Kidney (tissue), 14 donors: ENCODE results near the gene ATP7B. TPM values are rescaled to one million over a fixed set of nuclear protein-coding genes. Genes with fewer than 3 reads are reported as not detected.

Experiments
- DNase-seq, 5 donors: peaks; one replicate each; pipeline ENCODE4 v3.0.0-alpha.2; 2013 to 2020
- FAIRE-seq: peaks from 2 replicates; lab custom pipeline; 2012; peaks lifted over from hg19 to GRCh38; lab: Jason Lieb, UNC
- H3K27ac ChIP-seq, 2 donors: one replicate each; pipeline ENCODE4 v1.7.0; 2013; ENCODE audit warnings: low read depth in 2 of 2, low read length in 2 of 2, inconsistent platforms in 1 of 2
- H3K27me3 ChIP-seq: one replicate; pipeline ENCODE4 v1.7.1; 2013; ENCODE audit warnings: low read length, inconsistent platforms; ENCODE audit not compliant: control insufficient read depth, insufficient read depth
- H3K36me3 ChIP-seq, 3 donors: one replicate each; pipeline versions ENCODE4 v1.7.0 to v1.7.1; 2013; ENCODE audit warnings: low read length in 3 of 3, control low read depth in 1 of 3, inconsistent platforms in 1 of 3; ENCODE audit not compliant: insufficient read depth in 3 of 3, control insufficient read depth in 2 of 3
- H3K4me1 ChIP-seq, 3 donors: one replicate each; pipeline versions ENCODE4 v1.7.0 to v1.7.1; 2013; ENCODE audit warnings: low read length in 3 of 3, inconsistent platforms in 1 of 3, low read depth in 1 of 3; ENCODE audit not compliant: control insufficient read depth in 2 of 3, insufficient read depth in 2 of 3
- H3K4me3 ChIP-seq, 3 donors: one replicate each; pipeline versions ENCODE4 v1.7.0 to v1.8.1; 2013; ENCODE audit warnings: low read length in 3 of 3, control low read depth in 1 of 3, inconsistent platforms in 1 of 3
- H3K9ac ChIP-seq, 3 donors: one replicate each; pipeline versions ENCODE4 v1.7.0 to v1.7.1; 2013; ENCODE audit warnings: low read length in 3 of 3, control low read depth in 1 of 3, inconsistent platforms in 1 of 3
- H3K9me3 ChIP-seq, 3 donors: one replicate each; pipeline versions ENCODE4 v1.7.0 to v1.7.1; 2013; ENCODE audit warnings: low read length in 3 of 3, control low read depth in 1 of 3, inconsistent platforms in 1 of 3; ENCODE audit not compliant: control insufficient read depth in 2 of 3, insufficient read depth in 1 of 3
- CTCF ChIP-seq: IDR thresholded peaks from 3 replicates; pipeline ENCODE4 v1.5.1; 2012; ENCODE audit warnings: mild to moderate bottlenecking, moderate library complexity, borderline replicate concordance; ENCODE audit not compliant: insufficient read depth; ENCODE audit errors: extremely low read depth
- intact Hi-C: fragments of 100-400 bp; cut with DNase I; formaldehyde crosslinking; loops from one replicate; pipeline ENCODE4 v1.11.1; 2022
- polyA plus RNA-seq: library from polyadenylated mRNA; stranded (reverse); fragments of 350-450 nt; fragmentation: Illumina TruSeq; extraction: RNeasy Lipid Tissue Mini Kit (QIAGEN cat#74804); gene quantifications from one replicate; pipeline ENCODE4 v1.2.3, GENCODE V29; 2014; ENCODE audit warnings: low read depth, low replicate concordance; ENCODE audit not compliant: insufficient read depth
- total RNA-seq: library from RNA; stranded (reverse); fragmentation: NEBNext Ultra II Directional; extraction: Animal tissue kit (Norgen Biotek cat#: 25700); gene quantifications from one replicate; pipeline ENCODE4 v1.2.1, GENCODE V29; 2021
- donor health status: control.
- donor health status: control.
- donor health status: control.
- donor health status: control.
- donor health status: control.
- donor health status: DM: yes; HTN: yes; CAD: no.
- donor health status: Normal renal cell carcinoma (clear cell type).

The ATP7B gene
- total and polyA plus RNA-seq, 2 donors from 2014 or later = 2.0 to 5.7 TPM

- DNase-seq (peak in 4 of 5 donors; percentile 36 to 64 (median 50)), FAIRE-seq (no peak)
- Histone ChIP-seq H3K9me3 (no peaks in the 10 kb centered on the region), H3K27me3 (no peaks in the 10 kb centered on the region), H3K36me3 (no peaks in the 10 kb centered on the region), H3K27ac (peak overlapping the region in 1 of 2 donors; percentile 48), H3K4me3 (peak overlapping the region in 2 of 3 donors; percentile 4 to 46), H3K9ac (no peak overlapping the region), H3K4me1 (peaks cover 0 to 27% (median 25%) of the 10 kb centered on the region in 3 donors)
- TF ChIP-seq CTCF = no peak
- intact Hi-C loops = loop anchor here (10.0 kb wide), 1 partner anchor 125 kb away; the partner anchor contains the start of gene NEK5
These were observed 11.7 kb downstream of the ATP7B start for GRCh38 chr13:51999510-51999911.

GRCh38 chr13:51998723-51999509 lies 12.3 kb downstream of the ATP7B start:
- no peak for TF ChIP-seq CTCF
- FAIRE-seq (no peak), DNase-seq (peak in 3 of 5 donors; percentile 33 to 58 (median 35))
- Histone ChIP-seq H3K27ac (peak overlapping the region; percentile 48 to 58), H3K4me1 (peaks cover 0 to 27% (median 23%) of the 10 kb centered on the region in 3 donors), H3K9me3 (no peaks in the 10 kb centered on the region), H3K4me3 (peak overlapping the region in 1 of 3 donors; percentile 46), H3K9ac (no peak overlapping the region), H3K27me3 (no peaks in the 10 kb centered on the region), H3K36me3 (no peaks in the 10 kb centered on the region)
- intact Hi-C loops = loop anchor here (10.0 kb wide), 1 partner anchor 126 kb away; the partner anchor contains the start of gene NEK5

GRCh38 chr13:51997641-51998330 lies 13.5 kb downstream of the ATP7B start:
- no peak for DNase-seq
- FAIRE-seq = no peak
- H3K4me1 ChIP-seq = peaks cover 0 to 27% (median 18%) of the 10 kb centered on the region in 3 donors

More at GRCh38 chr13:51997641-51998330, 13.5 kb downstream of the ATP7B start:
- Histone ChIP-seq H3K9ac (no peak overlapping the region), H3K36me3 (no peaks in the 10 kb centered on the region), H3K4me3 (no peak overlapping the region), H3K9me3 (no peaks in the 10 kb centered on the region), H3K27ac (peak overlapping the region in 1 of 2 donors; percentile 5), H3K27me3 (no peaks in the 10 kb centered on the region)
- TF ChIP-seq CTCF = no peak
- intact Hi-C loops = loop anchor here (10.0 kb wide), 1 partner anchor 127 kb away; the partner anchor contains the start of gene NEK5
